Jurkat, Clone E6-1 (cell line): ENCODE results near the gene CAMSAP1.

ENCODE experiments used
- DNase-seq: peaks from one replicate; pipeline ENCODE4 v3.0.0-alpha.2; 2011; ENCODE audit warnings: low read depth, low spot score
- H3K4me3 ChIP-seq: 2 replicates; pipeline ENCODE4 v1.5.1; 2011; ENCODE audit warnings: mild to moderate bottlenecking, low read length, control low read depth, moderate library complexity

Gene CAMSAP1

GRCh38 chr9:135809166-135809565, 98.2 kb downstream of the CAMSAP1 start:
- DNase-seq, result no peak
- no peak overlapping the region for H3K4me3 ChIP-seq

- no peak for DNase-seq
- H3K4me3 ChIP-seq, result no peak overlapping the region
Observed at GRCh38 chr9:135805422-135806022, 101.8 kb downstream of the CAMSAP1 start.

- H3K4me3 ChIP-seq, result no peak overlapping the region
- DNase-seq, result no peak
Observed at GRCh38 chr9:135804581-135805421, 102.5 kb downstream of the CAMSAP1 start.

GRCh38 chr9:135803441-135803840, 103.9 kb downstream of the CAMSAP1 start:
- DNase-seq, result no peak

GRCh38 chr9:135802876-135803419, 104.4 kb downstream of the CAMSAP1 start:
- DNase-seq, result no peak
- H3K4me3 ChIP-seq, result no peak overlapping the region

More at GRCh38 chr9:135803441-135803840, 103.9 kb downstream of the CAMSAP1 start:
- H3K4me3 ChIP-seq, result no peak overlapping the region

GRCh38 chr9:135801070-135801469, 106.3 kb downstream of the CAMSAP1 start:
- no peak for DNase-seq
- no peak overlapping the region for H3K4me3 ChIP-seq

- no peak overlapping the region for H3K4me3 ChIP-seq
- no peak for DNase-seq
Observed at GRCh38 chr9:135799261-135799660, 108.1 kb downstream of the CAMSAP1 start.

GRCh38 chr9:135798263-135798585, 109.1 kb downstream of the CAMSAP1 start:
- H3K4me3 ChIP-seq, result no peak overlapping the region
- no peak for DNase-seq

GRCh38 chr9:135797507-135798262, 109.7 kb downstream of the CAMSAP1 start:
- DNase-seq, result no peak
- H3K4me3 ChIP-seq, result no peak overlapping the region

- DNase-seq, result no peak
- H3K4me3 ChIP-seq, result no peak overlapping the region
Observed at GRCh38 chr9:135796784-135797485, 110.4 kb downstream of the CAMSAP1 start.

- no peak for DNase-seq
- no peak overlapping the region for H3K4me3 ChIP-seq
Observed at GRCh38 chr9:135795391-135795790, 112.0 kb downstream of the CAMSAP1 start.

GRCh38 chr9:135794361-135794885, 112.9 kb downstream of the CAMSAP1 start:
- H3K4me3 ChIP-seq, result no peak overlapping the region
- DNase-seq, result no peak

GRCh38 chr9:135794057-135794335, 113.3 kb downstream of the CAMSAP1 start:
- DNase-seq, result no peak
- no peak overlapping the region for H3K4me3 ChIP-seq

- no peak for DNase-seq
- no peak overlapping the region for H3K4me3 ChIP-seq
Observed at GRCh38 chr9:135793221-135794056, 113.9 kb downstream of the CAMSAP1 start.

GRCh38 chr9:135792268-135793128, 114.8 kb downstream of the CAMSAP1 start:
- H3K4me3 ChIP-seq, result no peak overlapping the region
- no peak for DNase-seq

- DNase-seq, result no peak
- no peak overlapping the region for H3K4me3 ChIP-seq
Observed at GRCh38 chr9:135791431-135792267, 115.7 kb downstream of the CAMSAP1 start.

GRCh38 chr9:135790850-135791249, 116.5 kb downstream of the CAMSAP1 start:
- no peak for DNase-seq
- H3K4me3 ChIP-seq, result no peak overlapping the region
